Fibroblast of lung (primary cell): ENCODE results near the gene SUGT1. TPM values are rescaled to one million over a fixed set of nuclear protein-coding genes. Genes with fewer than 3 reads are reported as not detected.
"Not testable (repeated sequence)": the region's sequence is repeated elsewhere in the genome, so short reads cannot be mapped to it uniquely, and the experiment has no call there.

Source experiments
- DNase-seq, 2 donors: peaks; one replicate each; pipeline versions ENCODE4 v3.0.0 to v3.0.0-alpha.2; 2010; ENCODE audit warnings: low read depth in 2 of 2
- H2AFZ ChIP-seq: 2 replicates; pipeline ENCODE4 v1.5.1; 2012; ENCODE audit warnings: low read length, control low read depth, inconsistent platforms
- H3K27ac ChIP-seq: 2 replicates; pipeline ENCODE4 v1.5.1; 2011; ENCODE audit warnings: low read length, control low read depth; ENCODE audit not compliant: insufficient read depth
- H3K27me3 ChIP-seq: 2 replicates; pipeline ENCODE4 v1.5.1; 2011; ENCODE audit warnings: mild to moderate bottlenecking, low read length; ENCODE audit not compliant: control insufficient read depth, insufficient read depth
- H3K36me3 ChIP-seq: 2 replicates; pipeline ENCODE4 v1.5.1; 2011; ENCODE audit warnings: low read length; ENCODE audit not compliant: control insufficient read depth, insufficient read depth
- H3K4me1 ChIP-seq: 2 replicates; pipeline ENCODE4 v1.5.1; 2011; ENCODE audit warnings: low read length; ENCODE audit not compliant: control insufficient read depth, insufficient read depth; ENCODE audit errors: extremely low read depth
- H3K4me2 ChIP-seq: 2 replicates; pipeline ENCODE4 v1.5.1; 2011; ENCODE audit warnings: low read length, control low read depth; ENCODE audit not compliant: insufficient read depth; ENCODE audit errors: extremely low read depth
- H3K4me3 ChIP-seq, 4 experiments: fragments of 200-600 bp in 1 of 4; sonication (generic) in 1 of 4; replicated peaks in 1 of 4; 2 replicates each; pipeline ENCODE4 v1.5.1; 2011 to 2016; ENCODE audit warnings: low read length in 4 of 4, low read depth in 3 of 4, mild to moderate bottlenecking in 3 of 4, control low read depth in 2 of 4, inconsistent platforms in 1 of 4, mixed read lengths in 1 of 4; ENCODE audit not compliant: insufficient read depth in 1 of 4; ENCODE audit errors: control extremely low read depth in 1 of 4
- H3K79me2 ChIP-seq: 2 replicates; pipeline ENCODE4 v1.5.1; 2012; ENCODE audit warnings: mild to moderate bottlenecking, low read length, inconsistent platforms; ENCODE audit not compliant: control insufficient read depth, insufficient read depth
- H3K9ac ChIP-seq: 2 replicates; pipeline ENCODE4 v1.5.1; 2011; ENCODE audit warnings: mild to moderate bottlenecking, low read length, control low read depth; ENCODE audit not compliant: insufficient read depth
- H3K9me3 ChIP-seq: 2 replicates; pipeline ENCODE4 v1.5.1; 2012; ENCODE audit warnings: low read depth, low read length; ENCODE audit not compliant: control insufficient read depth, insufficient read depth
- H4K20me1 ChIP-seq: 2 replicates; pipeline ENCODE4 v1.5.1; 2011; ENCODE audit warnings: low read length; ENCODE audit not compliant: control insufficient read depth, insufficient read depth; ENCODE audit errors: extremely low read depth
- CTCF ChIP-seq, 2 donors: IDR thresholded peaks in 1 of 2; conservative IDR thresholded peaks in 1 of 2; 1 replicate in 1 of 2; 2 replicates in 1 of 2; pipeline ENCODE4 v1.5.1; 2011 to 2012; ENCODE audit warnings: low read length in 2 of 2, control low read depth in 1 of 2, inconsistent platforms in 1 of 2, low read depth in 1 of 2, mild to moderate bottlenecking in 1 of 2
- EZH2 ChIP-seq: IDR thresholded peaks from 2 replicates; pipeline ENCODE4 v1.5.1; 2012; ENCODE audit warnings: low read length, control low read depth, mild to moderate bottlenecking; ENCODE audit errors: missing control alignments
- polyA plus RNA-seq, 2 donors: library from polyadenylated mRNA; depleted of rRNA in 1 of 2; stranded (reverse) in 1 of 2; unstranded in 1 of 2; fragments of >200 nt; gene quantifications; 2 replicates each; pipeline ENCODE4 v1.2.1, GENCODE V29; 2011 to 2012; ENCODE audit warnings: missing spikeins in 1 of 2
- total RNA-seq: library from RNA; depleted of rRNA; stranded (reverse); fragments of >200 nt; gene quantifications from 2 replicates; pipeline ENCODE4 v1.2.1, GENCODE V29; 2014

SUGT1 gene
- total and polyA plus RNA-seq, 2 donors (not counting 1 experiment from before 2014, with no cell fraction given) = 45.2 to 59.4 TPM

GRCh38 chr13:52707375-52707774 is 54.7 kb downstream of the SUGT1 start:
- Histone ChIP-seq H3K27ac (no peak overlapping the region), H3K27me3 (no peaks in the 10 kb centered on the region), H3K79me2 (no peaks in the 10 kb centered on the region), H3K9me3 (no peaks in the 10 kb centered on the region), H3K4me1 (no peaks in the 10 kb centered on the region), H4K20me1 (no peaks in the 10 kb centered on the region), H3K36me3 (no peaks in the 10 kb centered on the region), H3K9ac (no peak overlapping the region), H3K4me2 (no peak overlapping the region), H3K4me3 (no peak overlapping the region), H2AFZ (no peak overlapping the region)
- no peak for TF ChIP-seq CTCF (conservative IDR thresholded peaks at IDR 0.05 in 1 of 2, IDR thresholded peaks at IDR 0.05 in 1 of 2; ENCODE audit: low read depth in 1 of 2, low read length in 2 of 2)
- TF ChIP-seq EZH2 = no peak
- no peak for DNase-seq

GRCh38 chr13:52708266-52708665 is 55.6 kb downstream of the SUGT1 start:
- not testable (repeated sequence) for H3K9ac ChIP-seq, H3K36me3 ChIP-seq, H3K79me2 ChIP-seq, DNase-seq, H2AFZ ChIP-seq, H3K4me1 ChIP-seq, H3K9me3 ChIP-seq, H3K4me3 ChIP-seq, H4K20me1 ChIP-seq, H3K27ac ChIP-seq, H3K4me2 ChIP-seq, H3K27me3 ChIP-seq

GRCh38 chr13:52711286-52711685 is 58.6 kb downstream of the SUGT1 start:
- Histone ChIP-seq H3K27ac (no peak overlapping the region), H3K9me3 (no peaks in the 10 kb centered on the region), H3K27me3 (no peaks in the 10 kb centered on the region), H3K4me3 (no peak overlapping the region), H3K4me1 (no peaks in the 10 kb centered on the region), H4K20me1 (no peaks in the 10 kb centered on the region), H3K79me2 (no peaks in the 10 kb centered on the region), H3K36me3 (no peaks in the 10 kb centered on the region), H3K4me2 (no peak overlapping the region), H2AFZ (no peak overlapping the region), H3K9ac (no peak overlapping the region)
- no peak for TF ChIP-seq CTCF (conservative IDR thresholded peaks at IDR 0.05 in 1 of 2, IDR thresholded peaks at IDR 0.05 in 1 of 2; ENCODE audit: low read depth in 1 of 2, low read length in 2 of 2)
- no peak for DNase-seq

- H3K79me2 ChIP-seq = no peaks in the 10 kb centered on the region
- TF ChIP-seq EZH2 (no peak), CTCF (conservative IDR thresholded peaks at IDR 0.05 in 1 of 2, IDR thresholded peaks at IDR 0.05 in 1 of 2; ENCODE audit: low read depth in 1 of 2, low read length in 2 of 2) (no peak)
- no peak for DNase-seq
- no peak overlapping the region for H3K9ac ChIP-seq
- H3K9me3 ChIP-seq = no peaks in the 10 kb centered on the region
- H3K27me3 ChIP-seq = no peaks in the 10 kb centered on the region
- H3K4me3 ChIP-seq = no peak overlapping the region
- no peak overlapping the region for H2AFZ ChIP-seq
- no peaks in the 10 kb centered on the region for H3K4me1 ChIP-seq
- no peaks in the 10 kb centered on the region for H3K36me3 ChIP-seq
- no peak overlapping the region for H3K4me2 ChIP-seq
- no peaks in the 10 kb centered on the region for H4K20me1 ChIP-seq
- H3K27ac ChIP-seq = no peak overlapping the region
Measured at GRCh38 chr13:52712385-52712784, 59.7 kb downstream of the SUGT1 start.
